RWPE2 (cell line): ENCODE results near the gene FUNDC1.

Source experiments
- ATAC-seq: fragments of 200-7000 bp; cut with Tn5 transposase; 3 replicates; pipeline ENCODE4 v1.9.1; 2021; ENCODE audit warnings: low read depth
- DNase-seq: peaks from one replicate; pipeline ENCODE4 v3.0.0-alpha.2; 2020; ENCODE audit warnings: low spot score
- H3K27ac ChIP-seq: fragments of 450-650 bp; 2 replicates; pipeline ENCODE4 v1.5.1; 2017; ENCODE audit warnings: mild to moderate bottlenecking; ENCODE audit not compliant: poor library complexity, severe bottlenecking
- H3K27me3 ChIP-seq: fragments of 250-450 bp; sonication (Bioruptor Pico); 2 replicates; pipeline ENCODE4 v1.5.1; 2021; ENCODE audit warnings: mild to moderate bottlenecking, moderate library complexity; ENCODE audit not compliant: insufficient read depth, poor library complexity, severe bottlenecking
- H3K36me3 ChIP-seq: fragments of 250-450 bp; sonication (Bioruptor Pico); 2 replicates; pipeline ENCODE4 v1.5.1; 2020; ENCODE audit warnings: low read depth, mild to moderate bottlenecking, moderate library complexity
- H3K4me1 ChIP-seq: fragments of 250-450 bp; sonication (Bioruptor Pico); 2 replicates; pipeline ENCODE4 v1.5.1; 2021; ENCODE audit warnings: mild to moderate bottlenecking, moderate library complexity; ENCODE audit not compliant: insufficient read depth, poor library complexity, severe bottlenecking
- H3K4me3 ChIP-seq: fragments of 250-450 bp; sonication (Bioruptor Pico); 2 replicates; pipeline ENCODE4 v1.5.1; 2021; ENCODE audit warnings: mild to moderate bottlenecking, moderate library complexity; ENCODE audit not compliant: severe bottlenecking
- H3K9me3 ChIP-seq: fragments of 250-450 bp; sonication (Bioruptor Pico); 2 replicates; pipeline ENCODE4 v1.5.1; 2021; ENCODE audit warnings: mild to moderate bottlenecking, moderate library complexity; ENCODE audit not compliant: severe bottlenecking
- TF ChIP-seq, protein P1 (sequence below): fragments of 450-650 bp; IDR thresholded peaks from one replicate; pipeline ENCODE4 v1.5.1; 2017; ENCODE audit warnings: mild to moderate bottlenecking, moderate library complexity; ENCODE audit not compliant: poor library complexity, severe bottlenecking

Gene FUNDC1

GRCh38 chrX:44544036-44544435 is 1.4 kb upstream of the FUNDC1 start:
- Histone ChIP-seq H3K36me3 (peaks cover 11% of the 10 kb centered on the region; the same call in 1 of the 2 replicates), H3K27me3 (no peaks in the 10 kb centered on the region), H3K4me3 (no peak overlapping the region), H3K9me3 (no peaks in the 10 kb centered on the region), H3K4me1 (no peaks in the 10 kb centered on the region), H3K27ac (no peak overlapping the region)
- TF ChIP-seq, protein P1, sequence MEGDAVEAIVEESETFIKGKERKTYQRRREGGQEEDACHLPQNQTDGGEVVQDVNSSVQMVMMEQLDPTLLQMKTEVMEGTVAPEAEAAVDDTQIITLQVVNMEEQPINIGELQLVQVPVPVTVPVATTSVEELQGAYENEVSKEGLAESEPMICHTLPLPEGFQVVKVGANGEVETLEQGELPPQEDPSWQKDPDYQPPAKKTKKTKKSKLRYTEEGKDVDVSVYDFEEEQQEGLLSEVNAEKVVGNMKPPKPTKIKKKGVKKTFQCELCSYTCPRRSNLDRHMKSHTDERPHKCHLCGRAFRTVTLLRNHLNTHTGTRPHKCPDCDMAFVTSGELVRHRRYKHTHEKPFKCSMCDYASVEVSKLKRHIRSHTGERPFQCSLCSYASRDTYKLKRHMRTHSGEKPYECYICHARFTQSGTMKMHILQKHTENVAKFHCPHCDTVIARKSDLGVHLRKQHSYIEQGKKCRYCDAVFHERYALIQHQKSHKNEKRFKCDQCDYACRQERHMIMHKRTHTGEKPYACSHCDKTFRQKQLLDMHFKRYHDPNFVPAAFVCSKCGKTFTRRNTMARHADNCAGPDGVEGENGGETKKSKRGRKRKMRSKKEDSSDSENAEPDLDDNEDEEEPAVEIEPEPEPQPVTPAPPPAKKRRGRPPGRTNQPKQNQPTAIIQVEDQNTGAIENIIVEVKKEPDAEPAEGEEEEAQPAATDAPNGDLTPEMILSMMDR = no peak
- no peak for DNase-seq
- ATAC-seq = no peak

GRCh38 chrX:44536198-44536597 is 6.5 kb downstream of the FUNDC1 start:
- H3K27me3 ChIP-seq = no peaks in the 10 kb centered on the region
- TF ChIP-seq, protein P1 = no peak
- no peaks in the 10 kb centered on the region for H3K4me1 ChIP-seq
- H3K4me3 ChIP-seq = no peak overlapping the region
- H3K9me3 ChIP-seq = no peaks in the 10 kb centered on the region
- ATAC-seq = no peak
- peaks cover 28% of the 10 kb centered on the region for H3K36me3 ChIP-seq
- H3K27ac ChIP-seq = no peak overlapping the region
- no peak for DNase-seq

DNA sequence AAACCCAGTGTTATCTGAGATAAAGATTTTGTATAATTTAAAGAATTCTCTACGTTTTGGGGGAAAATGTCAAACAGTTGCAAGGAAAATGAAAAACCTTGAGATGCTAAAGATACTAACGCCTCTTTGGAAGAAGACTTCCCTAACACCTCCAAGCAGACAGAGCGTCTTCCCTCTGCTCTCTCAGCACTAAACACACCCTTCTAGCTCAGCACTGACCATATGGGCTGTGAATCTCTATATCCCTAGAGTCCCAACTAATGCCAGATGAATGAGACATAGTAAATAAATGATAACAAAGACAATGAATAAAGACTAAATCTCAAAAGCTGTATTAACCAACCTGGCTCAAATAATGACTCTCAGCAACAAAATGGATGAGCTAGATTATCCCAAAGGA is 13.3 kb downstream of the FUNDC1 start:
- Histone ChIP-seq H3K36me3 (peaks cover 4% of the 10 kb centered on the region; the same call in 1 of the 2 replicates), H3K4me1 (no peaks in the 10 kb centered on the region), H3K27me3 (no peaks in the 10 kb centered on the region), H3K9me3 (no peaks in the 10 kb centered on the region), H3K27ac (no peak overlapping the region), H3K4me3 (no peak overlapping the region)
- DNase-seq = no peak
- ATAC-seq = no peak
- TF ChIP-seq, protein P1 = no peak

GRCh38 chrX:44514272-44514671 is 28.4 kb downstream of the FUNDC1 start:
- no peak overlapping the region for H3K27ac ChIP-seq
- DNase-seq = no peak
- no peak for ATAC-seq
- no peaks in the 10 kb centered on the region for H3K27me3 ChIP-seq
- no peak overlapping the region for H3K4me3 ChIP-seq
- TF ChIP-seq, protein P1 = no peak
- H3K9me3 ChIP-seq = no peaks in the 10 kb centered on the region
- no peaks in the 10 kb centered on the region for H3K36me3 ChIP-seq
- no peaks in the 10 kb centered on the region for H3K4me1 ChIP-seq

GRCh38 chrX:44507292-44507691 is 35.4 kb downstream of the FUNDC1 start:
- H3K27ac ChIP-seq = no peak overlapping the region
- no peaks in the 10 kb centered on the region for H3K9me3 ChIP-seq
- TF ChIP-seq, protein P1 = no peak
- DNase-seq (no peak), ATAC-seq (no peak)
- no peaks in the 10 kb centered on the region for H3K36me3 ChIP-seq
- no peaks in the 10 kb centered on the region for H3K4me1 ChIP-seq
- no peak overlapping the region for H3K4me3 ChIP-seq
- H3K27me3 ChIP-seq = no peaks in the 10 kb centered on the region
